Endodermal cell (in vitro differentiated cells): ENCODE measurements around the gene PCDH8. TPM values are rescaled to one million over a fixed set of nuclear protein-coding genes. Genes with fewer than 3 reads are reported as not detected.

Experiments used
- DNase-seq: peaks from one replicate; pipeline ENCODE4 v3.0.0-alpha.2; 2017
- H3K27ac ChIP-seq: 2 replicates; pipeline ENCODE4 v1.5.1; 2013; ENCODE audit warnings: mild to moderate bottlenecking, low read depth, low read length, moderate library complexity
- H3K27me3 ChIP-seq: 2 replicates; pipeline ENCODE4 v1.6.1; 2013; ENCODE audit warnings: mild to moderate bottlenecking, low read length, moderate library complexity; ENCODE audit not compliant: insufficient read depth, control insufficient read depth, poor library complexity, severe bottlenecking
- H3K36me3 ChIP-seq: 2 replicates; pipeline ENCODE4 v1.7.0; 2013; ENCODE audit warnings: mild to moderate bottlenecking, low read length, moderate library complexity; ENCODE audit not compliant: control insufficient read depth, insufficient read depth
- H3K4me1 ChIP-seq: one replicate; pipeline ENCODE4 v1.7.0; 2013; ENCODE audit warnings: low read length; ENCODE audit not compliant: control insufficient read depth, insufficient read depth
- H3K4me3 ChIP-seq: 2 replicates; pipeline ENCODE4 v1.5.1; 2013; ENCODE audit warnings: mild to moderate bottlenecking, low read length, moderate library complexity
- H3K9ac ChIP-seq: 2 replicates; pipeline ENCODE4 v1.6.1; 2013; ENCODE audit warnings: mild to moderate bottlenecking, low read length, moderate library complexity; ENCODE audit not compliant: poor library complexity, severe bottlenecking; ENCODE audit errors: extremely low read depth
- H3K9me3 ChIP-seq: 2 replicates; pipeline ENCODE4 v1.6.1; 2013; ENCODE audit warnings: mild to moderate bottlenecking, low read length, moderate library complexity; ENCODE audit not compliant: control insufficient read depth
- H3K27ac Mint-ChIP-seq: 2 replicates; pipeline ENCODE4 v1.8.0; 2020; ENCODE audit warnings: mixed read lengths
- H3K27me3 Mint-ChIP-seq: 2 replicates; pipeline ENCODE4 v1.8.0; 2021; ENCODE audit warnings: mild to moderate bottlenecking, mixed read lengths; ENCODE audit not compliant: insufficient read depth
- H3K36me3 Mint-ChIP-seq: 2 replicates; pipeline ENCODE4 v1.8.0; 2020; ENCODE audit warnings: low read depth, mixed read lengths
- H3K4me1 Mint-ChIP-seq: 2 replicates; pipeline ENCODE4 v1.8.0; 2020; ENCODE audit warnings: mixed read lengths
- H3K4me3 Mint-ChIP-seq: 2 replicates; pipeline ENCODE4 v1.8.0; 2020; ENCODE audit warnings: mild to moderate bottlenecking, moderate library complexity, mixed read lengths
- H3K9me3 Mint-ChIP-seq: 2 replicates; pipeline ENCODE4 v1.8.0; 2020; ENCODE audit warnings: mild to moderate bottlenecking, mixed read lengths
- WGBS, 2 experiments: methylation state at CpG; one replicate each; pipeline versions ENCODE4 v1.1.5 to v1.1.7; 2013; ENCODE audit warnings: missing lambda C conversion rate in 2 of 2, mixed read lengths in 1 of 2; ENCODE audit not compliant: insufficient coverage in 1 of 2, insufficient read length in 1 of 2; 5-methylcytosine and 5-hydroxymethylcytosine counted together
- long read RNA-seq, 4 experiments: library from polyadenylated mRNA in 2 of 4; library from RNA in 1 of 4; library from capped mRNA in 1 of 4; stranded (forward) in 3 of 4; unstranded in 1 of 4; transcript quantifications; one replicate each; pipeline ENCODE4 v2.0.0, GENCODE V29; 2020 to 2021; ENCODE audit warnings: inconsistent platforms in 1 of 4
- polyA plus RNA-seq, 2 experiments: library from polyadenylated mRNA; stranded (reverse); fragments of 50-300 nt; gene quantifications; one replicate each; pipeline ENCODE4 v1.2.3, GENCODE V29; 2013
- total RNA-seq, 2 donors: library from RNA; stranded (reverse); fragmentation: NEBNext Ultra II Directional in 1 of 2; extraction: Animal tissue kit (Norgen Biotek cat#: 25700) in 1 of 2; gene quantifications; 2 replicates in 1 of 2; 3 replicates in 1 of 2; pipeline ENCODE4 v1.2.1, GENCODE V29; 2021
- TF ChIP-seq, protein P1 (sequence below): fragments of 200-600 bp; sonication (generic); conservative IDR thresholded peaks from 2 replicates; pipeline ENCODE4 v1.5.0; 2021; ENCODE audit warnings: antibody characterized with exemption, mild to moderate bottlenecking

PCDH8 gene
- 10 to 100 TPM in 1 of 2 donors, 1 to 10 TPM in 1; 1.8 to 10.6 TPM for total RNA-seq
- polyA plus RNA-seq (2013, experiment 1 of 2), result 67.5 TPM
- polyA plus RNA-seq (2013, experiment 2 of 2), result 52.8 TPM
- long read RNA-seq, experiment 1, full-length matches to known transcripts, result 8 of 8 reads
- long read RNA-seq, experiment 1, partial matches to known transcripts, result 0 of 8 reads
- long read RNA-seq, experiment 1, other reads (novel, unspliced or antisense), result 0 of 8 reads
- long read RNA-seq, experiment 2, partial matches to known transcripts, result 0 of 1 reads
- long read RNA-seq, experiment 2, other reads (novel, unspliced or antisense), result 0 of 1 reads
- long read RNA-seq, experiment 3, partial matches to known transcripts, result 0 of 4 reads
- long read RNA-seq, experiment 3, other reads (novel, unspliced or antisense), result 0 of 4 reads
- long read RNA-seq, experiment 4, result 0 reads

GRCh38 chr13:52848455-52849195, at the start of gene PCDH8:
Gene PCDH8 (minus strand): TSS chr13:52848640. CDS start chr13:52848436, 204 bp downstream.
- Histone ChIP-seq H3K9me3 (no peaks in the 10 kb centered on the region), H3K9ac (no peak within 1 kb of the TSS), H3K27me3 (peaks cover 70% of the 10 kb centered on the region), H3K36me3 (no peaks in the 10 kb centered on the region), H3K27ac (peak within 1 kb of the TSS; percentile 87), H3K4me3 (peak within 1 kb of the TSS; percentile 77), H3K4me1 (peaks cover 4% of the 10 kb centered on the region)
- DNase-seq, result peak; percentile 97
- TF ChIP-seq, protein P1, sequence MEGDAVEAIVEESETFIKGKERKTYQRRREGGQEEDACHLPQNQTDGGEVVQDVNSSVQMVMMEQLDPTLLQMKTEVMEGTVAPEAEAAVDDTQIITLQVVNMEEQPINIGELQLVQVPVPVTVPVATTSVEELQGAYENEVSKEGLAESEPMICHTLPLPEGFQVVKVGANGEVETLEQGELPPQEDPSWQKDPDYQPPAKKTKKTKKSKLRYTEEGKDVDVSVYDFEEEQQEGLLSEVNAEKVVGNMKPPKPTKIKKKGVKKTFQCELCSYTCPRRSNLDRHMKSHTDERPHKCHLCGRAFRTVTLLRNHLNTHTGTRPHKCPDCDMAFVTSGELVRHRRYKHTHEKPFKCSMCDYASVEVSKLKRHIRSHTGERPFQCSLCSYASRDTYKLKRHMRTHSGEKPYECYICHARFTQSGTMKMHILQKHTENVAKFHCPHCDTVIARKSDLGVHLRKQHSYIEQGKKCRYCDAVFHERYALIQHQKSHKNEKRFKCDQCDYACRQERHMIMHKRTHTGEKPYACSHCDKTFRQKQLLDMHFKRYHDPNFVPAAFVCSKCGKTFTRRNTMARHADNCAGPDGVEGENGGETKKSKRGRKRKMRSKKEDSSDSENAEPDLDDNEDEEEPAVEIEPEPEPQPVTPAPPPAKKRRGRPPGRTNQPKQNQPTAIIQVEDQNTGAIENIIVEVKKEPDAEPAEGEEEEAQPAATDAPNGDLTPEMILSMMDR, result peak; percentile 32
- WGBS, 2 experiments, result 0% methylated on average over 14 to 41 of the region's 41 CpGs
- H3K27me3 Mint-ChIP-seq, result peaks cover 65% of the 10 kb centered on the region
- H3K36me3 Mint-ChIP-seq, result no peaks in the 10 kb centered on the region
- H3K4me3 Mint-ChIP-seq, result peak within 1 kb of the TSS; percentile 38
- H3K27ac Mint-ChIP-seq, result no peak within 1 kb of the TSS
- H3K4me1 Mint-ChIP-seq, result peaks cover 33% of the 10 kb centered on the region
- peaks cover 2% of the 10 kb centered on the region for H3K9me3 Mint-ChIP-seq

DNA sequence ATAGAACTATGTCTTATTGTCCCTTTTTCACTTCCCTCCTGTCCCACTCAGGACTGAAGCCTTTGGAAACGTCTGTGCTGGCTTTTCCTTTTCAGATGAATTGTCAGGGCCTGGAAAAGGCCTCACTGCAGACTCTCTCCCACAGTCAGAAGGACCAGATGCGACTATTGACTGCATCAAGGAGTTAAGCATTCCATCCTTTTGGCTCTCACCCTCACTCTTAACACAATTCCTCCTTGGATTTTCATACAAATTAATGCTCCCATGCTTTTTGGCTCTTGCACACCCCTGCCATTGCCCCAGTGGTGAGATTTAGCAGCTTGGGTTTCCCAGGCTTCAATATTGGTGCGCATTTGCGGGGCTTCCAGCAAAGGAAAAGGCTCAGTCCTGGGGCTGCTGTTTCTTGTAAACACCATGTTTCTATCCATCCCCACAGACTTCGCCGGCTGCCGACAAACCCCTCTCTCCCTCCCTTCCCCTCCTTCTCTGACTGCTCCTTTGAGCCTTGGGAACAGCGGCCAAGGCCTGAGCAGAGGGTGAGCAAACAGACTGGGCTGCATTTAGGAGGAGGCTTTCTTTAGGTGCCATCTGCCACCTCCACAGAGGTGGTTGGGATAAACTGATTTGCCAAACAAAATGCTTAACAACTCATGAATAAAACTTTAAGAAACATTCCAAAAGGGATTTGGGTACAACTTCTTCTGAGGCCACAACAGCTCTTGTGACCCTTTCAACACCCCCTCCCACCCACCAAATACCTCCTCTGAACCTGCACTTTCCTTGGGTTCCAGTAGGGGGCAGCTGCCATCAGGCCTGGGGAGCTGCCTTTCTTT, 48.6 kb upstream of the PCDH8 start:
- TF ChIP-seq, protein P1, result peak; percentile 89
- Histone ChIP-seq H3K36me3 (no peaks in the 10 kb centered on the region), H3K4me3 (no peak overlapping the region), H3K9me3 (no peaks in the 10 kb centered on the region), H3K9ac (no peak overlapping the region), H3K27ac (peak overlapping the region; percentile 72), H3K4me1 (no peaks in the 10 kb centered on the region), H3K27me3 (peaks cover 80% of the 10 kb centered on the region)
- peak overlapping the region; percentile 74 for H3K27ac Mint-ChIP-seq
- no peaks in the 10 kb centered on the region for H3K9me3 Mint-ChIP-seq
- peak; percentile 90 for DNase-seq
- peaks cover 16% of the 10 kb centered on the region for H3K4me1 Mint-ChIP-seq
- H3K4me3 Mint-ChIP-seq, result no peak overlapping the region
- peaks cover 81% of the 10 kb centered on the region for H3K27me3 Mint-ChIP-seq
- H3K36me3 Mint-ChIP-seq, result no peaks in the 10 kb centered on the region
- WGBS, 2 experiments, result 57 to 83% methylated on average over 2 to 8 of the region's 8 CpGs

DNA sequence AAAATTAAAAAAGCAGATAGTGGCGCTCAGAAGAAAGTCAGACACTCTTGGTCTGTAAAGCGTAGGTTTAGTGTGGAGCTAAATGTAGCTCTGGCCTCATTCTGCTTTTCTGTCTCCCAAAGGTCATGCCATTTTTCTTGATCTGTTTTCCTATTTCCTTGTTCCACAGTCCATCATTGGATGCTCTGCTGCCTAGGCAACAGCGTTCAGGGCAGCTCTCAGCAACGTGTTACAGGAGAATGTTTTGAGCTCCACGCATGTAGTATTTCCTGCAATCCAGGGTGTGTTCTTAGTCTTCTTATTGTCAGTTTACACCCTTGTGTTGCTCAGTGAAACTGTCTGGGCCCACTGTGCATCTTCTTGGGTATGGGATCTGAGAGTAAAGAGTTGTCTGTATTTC, 46.0 kb upstream of the PCDH8 start:
- no peaks in the 10 kb centered on the region for H3K36me3 Mint-ChIP-seq
- peaks cover 56% of the 10 kb centered on the region for H3K27me3 Mint-ChIP-seq
- Histone ChIP-seq H3K27ac (no peak overlapping the region), H3K9me3 (no peaks in the 10 kb centered on the region), H3K4me1 (no peaks in the 10 kb centered on the region), H3K36me3 (no peaks in the 10 kb centered on the region), H3K4me3 (no peak overlapping the region), H3K9ac (no peak overlapping the region), H3K27me3 (peaks cover 65% of the 10 kb centered on the region)
- no peak overlapping the region for H3K4me3 Mint-ChIP-seq
- no peak for DNase-seq
- no peak overlapping the region for H3K27ac Mint-ChIP-seq
- TF ChIP-seq, protein P1, result no peak
- WGBS, 2 experiments, result 71 to 91% methylated on average over 5 of the region's 5 CpGs
- peaks cover 26% of the 10 kb centered on the region for H3K4me1 Mint-ChIP-seq
- no peaks in the 10 kb centered on the region for H3K9me3 Mint-ChIP-seq
